OCI-LY1 (cell line): ENCODE results near the gene RAB21.

Experiments used
- H2AFZ ChIP-seq: fragments of 200-600 bp; sonication (generic), shearing (Covaris generic); 2 replicates; pipeline ENCODE4 v1.6.0; 2014; ENCODE audit warnings: antibody characterized with exemption, mild to moderate bottlenecking, low read length
- H3F3A ChIP-seq: fragments of 200-600 bp; sonication (generic), shearing (Covaris generic); 2 replicates; pipeline ENCODE4 v1.6.0; 2014; ENCODE audit warnings: mild to moderate bottlenecking, antibody characterized with exemption, low read length, moderate library complexity; ENCODE audit not compliant: insufficient read depth
- H3K27ac ChIP-seq: fragments of 200-600 bp; sonication (generic); 2 replicates; pipeline ENCODE4 v1.5.1; 2014; ENCODE audit warnings: low read length, mixed run types, mild to moderate bottlenecking, low read depth; ENCODE audit not compliant: poor library complexity, severe bottlenecking
- H3K27me3 ChIP-seq: fragments of 200-600 bp; sonication (generic); 2 replicates; pipeline ENCODE4 v1.6.0; 2014; ENCODE audit warnings: antibody characterized with exemption, mild to moderate bottlenecking, low read length, moderate library complexity; ENCODE audit not compliant: insufficient read depth
- H3K36me3 ChIP-seq: fragments of 200-600 bp; sonication (generic); 2 replicates; pipeline ENCODE4 v1.6.1; 2014; ENCODE audit warnings: mild to moderate bottlenecking, antibody characterized with exemption, low read length, moderate library complexity, mixed read lengths; ENCODE audit not compliant: insufficient read depth
- H3K4me1 ChIP-seq: fragments of 200-600 bp; sonication (generic); 2 replicates; pipeline ENCODE4 v1.5.1; 2014; ENCODE audit warnings: mild to moderate bottlenecking, low read length, moderate library complexity; ENCODE audit not compliant: insufficient read depth, severe bottlenecking
- H3K4me2 ChIP-seq: fragments of 200-600 bp; sonication (generic), shearing (Covaris generic); 2 replicates; pipeline ENCODE4 v1.6.1; 2014; ENCODE audit warnings: low read length
- H3K4me3 ChIP-seq: fragments of 200-600 bp; sonication (generic); 2 replicates; pipeline ENCODE4 v1.5.1; 2014; ENCODE audit warnings: low read length, low read depth, mild to moderate bottlenecking, mixed read lengths; ENCODE audit not compliant: poor library complexity, severe bottlenecking
- H3K79me2 ChIP-seq: fragments of 200-600 bp; shearing (Covaris generic); 2 replicates; pipeline ENCODE4 v1.6.1; 2016; ENCODE audit warnings: mixed run types, low read length, mixed read lengths; ENCODE audit not compliant: insufficient read depth
- H3K9ac ChIP-seq: fragments of 200-600 bp; sonication (generic), shearing (Covaris generic); 2 replicates; pipeline ENCODE4 v1.6.1; 2014; ENCODE audit warnings: mild to moderate bottlenecking, low read length, mixed read lengths
- H3K9me2 ChIP-seq: fragments of 200-600 bp; sonication (generic), shearing (Covaris generic); 2 replicates; pipeline ENCODE4 v1.6.1; 2014; ENCODE audit warnings: low read depth, mild to moderate bottlenecking, low read length, mixed read lengths
- H3K9me3 ChIP-seq: fragments of 200-600 bp; shearing (Covaris generic); 2 replicates; pipeline ENCODE4 v1.6.1; 2014; ENCODE audit warnings: low read length, mixed read lengths
- H4K20me1 ChIP-seq: fragments of 200-600 bp; sonication (generic), shearing (Covaris generic); 2 replicates; pipeline ENCODE4 v1.6.0; 2016; ENCODE audit warnings: mild to moderate bottlenecking, low read length; ENCODE audit not compliant: insufficient read depth
- EZH2 ChIP-seq: fragments of 200-600 bp; sonication (generic), shearing (Covaris generic); IDR thresholded peaks from 2 replicates; pipeline ENCODE4 v1.8.0; 2017; ENCODE audit warnings: borderline replicate concordance, mixed run types, mild to moderate bottlenecking, antibody characterized with exemption, low read length, moderate library complexity, mixed read lengths
- TF ChIP-seq, protein P1 (sequence below): fragments of 200-600 bp; sonication (generic), shearing (Covaris generic); IDR thresholded peaks from 2 replicates; pipeline ENCODE4 v1.5.1; 2017; ENCODE audit warnings: mild to moderate bottlenecking, antibody characterized with exemption, low read length, moderate library complexity, mixed read lengths

RAB21 gene

DNA sequence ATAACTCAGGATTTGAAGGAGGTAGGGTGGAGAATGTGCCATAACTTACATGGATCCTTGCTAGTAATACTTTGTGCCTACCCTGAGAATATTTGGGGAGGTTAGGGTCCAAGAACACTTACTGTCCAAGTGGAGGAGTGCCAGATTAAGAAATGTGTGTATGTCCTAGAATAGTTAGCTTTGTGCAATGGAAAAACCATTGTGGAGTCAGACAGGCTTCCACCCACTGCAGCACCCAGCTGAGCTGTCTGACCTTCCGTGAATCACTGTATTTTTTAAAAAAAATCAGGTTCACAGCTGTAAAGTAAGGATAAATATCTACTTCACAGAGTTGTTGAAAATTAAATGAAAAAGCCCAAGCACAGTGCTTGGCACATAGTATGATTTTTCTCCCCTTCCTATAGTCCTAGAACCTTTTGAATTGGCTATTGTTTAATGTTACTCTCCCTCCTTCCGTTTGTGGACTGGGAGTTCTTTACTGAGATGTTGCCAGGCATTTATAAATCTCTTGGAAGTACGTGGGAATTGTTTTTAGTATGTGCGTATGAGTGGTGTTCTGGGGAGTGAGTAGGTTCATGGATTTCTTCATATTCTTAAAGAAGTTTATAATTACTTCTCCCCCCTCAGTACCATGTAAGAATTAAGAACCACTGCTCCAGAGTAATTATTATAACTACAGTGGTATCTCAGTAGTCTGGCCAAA is 9.2 kb downstream of the RAB21 start:
- peaks cover 91% of the 10 kb centered on the region for H3K79me2 ChIP-seq
- H3K27me3 ChIP-seq: no peaks in the 10 kb centered on the region
- peaks cover 57% of the 10 kb centered on the region for H3K36me3 ChIP-seq
- H3F3A ChIP-seq: no peaks in the 10 kb centered on the region
- TF ChIP-seq, protein P1, sequence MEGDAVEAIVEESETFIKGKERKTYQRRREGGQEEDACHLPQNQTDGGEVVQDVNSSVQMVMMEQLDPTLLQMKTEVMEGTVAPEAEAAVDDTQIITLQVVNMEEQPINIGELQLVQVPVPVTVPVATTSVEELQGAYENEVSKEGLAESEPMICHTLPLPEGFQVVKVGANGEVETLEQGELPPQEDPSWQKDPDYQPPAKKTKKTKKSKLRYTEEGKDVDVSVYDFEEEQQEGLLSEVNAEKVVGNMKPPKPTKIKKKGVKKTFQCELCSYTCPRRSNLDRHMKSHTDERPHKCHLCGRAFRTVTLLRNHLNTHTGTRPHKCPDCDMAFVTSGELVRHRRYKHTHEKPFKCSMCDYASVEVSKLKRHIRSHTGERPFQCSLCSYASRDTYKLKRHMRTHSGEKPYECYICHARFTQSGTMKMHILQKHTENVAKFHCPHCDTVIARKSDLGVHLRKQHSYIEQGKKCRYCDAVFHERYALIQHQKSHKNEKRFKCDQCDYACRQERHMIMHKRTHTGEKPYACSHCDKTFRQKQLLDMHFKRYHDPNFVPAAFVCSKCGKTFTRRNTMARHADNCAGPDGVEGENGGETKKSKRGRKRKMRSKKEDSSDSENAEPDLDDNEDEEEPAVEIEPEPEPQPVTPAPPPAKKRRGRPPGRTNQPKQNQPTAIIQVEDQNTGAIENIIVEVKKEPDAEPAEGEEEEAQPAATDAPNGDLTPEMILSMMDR: no peak
- no peak for TF ChIP-seq EZH2
- no peaks in the 10 kb centered on the region for H3K4me1 ChIP-seq
- no peak overlapping the region for H3K4me3 ChIP-seq
- H2AFZ ChIP-seq: no peak overlapping the region
- H3K9me2 ChIP-seq: no peaks in the 10 kb centered on the region
- H3K9ac ChIP-seq: no peak overlapping the region
- H3K4me2 ChIP-seq: no peak overlapping the region
- H3K9me3 ChIP-seq: peaks cover 35% of the 10 kb centered on the region
- no peaks in the 10 kb centered on the region for H4K20me1 ChIP-seq
- no peak overlapping the region for H3K27ac ChIP-seq

DNA sequence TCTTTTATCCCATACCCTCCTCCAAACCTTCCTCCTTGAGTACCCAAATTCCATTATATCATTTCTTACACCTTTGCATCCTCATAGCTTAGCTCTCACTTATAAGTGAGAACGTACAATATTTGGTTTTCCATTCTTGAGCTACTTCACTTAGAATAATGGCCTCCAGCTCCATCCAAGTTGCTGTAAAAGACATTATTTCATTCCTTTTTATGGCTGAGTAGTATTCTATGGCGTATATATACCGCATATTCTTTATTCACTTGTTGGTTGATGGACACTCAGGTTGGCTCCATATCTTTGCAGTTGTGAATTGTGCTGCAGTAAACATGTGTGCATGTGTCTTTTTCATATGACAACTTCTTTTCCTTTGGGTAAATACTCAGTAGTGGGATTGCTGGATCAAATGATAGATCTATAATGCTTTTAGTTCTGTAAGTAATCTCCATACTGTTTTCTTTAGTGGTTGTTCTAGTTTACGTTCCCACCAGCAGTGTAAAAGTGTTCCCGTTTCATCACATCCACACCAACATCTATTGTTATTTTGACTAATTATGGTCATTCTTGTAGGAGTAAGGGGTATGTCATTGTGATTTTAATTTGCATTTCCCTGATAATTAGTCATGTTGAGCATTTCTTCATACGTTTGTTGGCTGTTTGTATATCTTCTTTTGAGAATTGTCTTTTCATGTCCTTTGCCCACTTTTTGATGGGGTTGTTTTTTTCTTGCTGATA is 10.1 kb downstream of the RAB21 start:
- no peak overlapping the region for H3K27ac ChIP-seq
- H3K4me1 ChIP-seq: no peaks in the 10 kb centered on the region
- no peaks in the 10 kb centered on the region for H3K9me2 ChIP-seq
- no peak overlapping the region for H3K4me3 ChIP-seq
- H3K27me3 ChIP-seq: no peaks in the 10 kb centered on the region
- H3F3A ChIP-seq: no peaks in the 10 kb centered on the region
- peaks cover 91% of the 10 kb centered on the region for H3K79me2 ChIP-seq
- peaks cover 48% of the 10 kb centered on the region for H3K36me3 ChIP-seq
- no peak for TF ChIP-seq EZH2
- TF ChIP-seq, protein P1: no peak
- H3K9me3 ChIP-seq: peaks cover 26% of the 10 kb centered on the region
- H4K20me1 ChIP-seq: no peaks in the 10 kb centered on the region
- no peak overlapping the region for H3K4me2 ChIP-seq
- no peak overlapping the region for H2AFZ ChIP-seq
- H3K9ac ChIP-seq: no peak overlapping the region

DNA sequence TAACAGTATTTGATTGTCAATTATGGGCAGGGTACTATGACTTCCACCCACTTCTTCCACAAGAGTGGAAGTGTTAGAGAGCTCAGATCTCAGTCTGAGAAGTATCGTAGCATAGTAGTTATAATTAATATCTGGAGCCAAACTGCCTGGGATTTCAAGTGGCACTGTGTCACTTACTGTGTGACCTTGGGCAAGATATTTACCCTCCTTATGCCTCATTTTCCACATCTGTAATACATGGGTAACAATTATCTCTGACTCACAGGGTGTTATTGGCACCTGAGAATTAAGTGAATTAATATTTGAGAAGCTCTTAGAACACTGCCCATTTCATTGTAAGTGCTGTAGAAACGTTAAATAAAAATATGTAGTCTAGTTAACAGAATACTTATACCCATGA is 11.5 kb downstream of the RAB21 start:
- Histone ChIP-seq H3K27ac (no peak overlapping the region), H3F3A (no peaks in the 10 kb centered on the region), H3K79me2 (peaks cover 79% of the 10 kb centered on the region), H3K27me3 (no peaks in the 10 kb centered on the region), H4K20me1 (no peaks in the 10 kb centered on the region), H3K4me1 (no peaks in the 10 kb centered on the region), H3K9me2 (no peaks in the 10 kb centered on the region), H3K9ac (no peak overlapping the region), H3K4me3 (no peak overlapping the region), H3K9me3 (peaks cover 16% of the 10 kb centered on the region), H3K36me3 (peaks cover 47% of the 10 kb centered on the region), H3K4me2 (no peak overlapping the region), H2AFZ (no peak overlapping the region)
- TF ChIP-seq EZH2: no peak
- TF ChIP-seq, protein P1: no peak
